CD8-positive, alpha-beta memory T cell (primary cell): ENCODE measurements around the gene ACTG1. TPM values are rescaled to one million over a fixed set of nuclear protein-coding genes. Genes with fewer than 3 reads are reported as not detected.
A peak's percentile ranks its signal among the peaks of the same experiment; 100 is the strongest.

Experiments
- CTCF ChIA-PET: fragments of 350-600 bp; sonication (Branson Sonifier 250); formaldehyde crosslinking; loops from one replicate; lab custom pipeline; 2021; ENCODE audit warnings: antibody characterized with exemption; lab: Charles Lee
- POLR2A ChIA-PET: fragments of 350-600 bp; sonication (Branson Sonifier 250); formaldehyde crosslinking; loops from one replicate; lab custom pipeline; 2021; ENCODE audit warnings: antibody characterized with exemption; lab: Charles Lee
- DNase-seq, 5 donors: peaks; one replicate each; pipeline versions ENCODE4 v3.0.0 to v3.0.0-alpha.2; 2020 to 2022; ENCODE audit warnings: mixed read lengths in 1 of 5
- H3K27ac ChIP-seq: one replicate; pipeline ENCODE4 v1.7.0; 2013; ENCODE audit warnings: low read depth, mild to moderate bottlenecking, low read length, moderate library complexity
- H3K27me3 ChIP-seq: 2 replicates; pipeline ENCODE4 v1.7.0; 2013; ENCODE audit warnings: low read length, mild to moderate bottlenecking; ENCODE audit not compliant: insufficient read depth, poor library complexity, severe bottlenecking
- H3K36me3 ChIP-seq: 2 replicates; pipeline ENCODE4 v1.7.0; 2013; ENCODE audit warnings: mild to moderate bottlenecking, low read length, moderate library complexity; ENCODE audit not compliant: insufficient read depth
- H3K4me1 ChIP-seq: 2 replicates; pipeline ENCODE4 v1.7.0; 2013; ENCODE audit warnings: mild to moderate bottlenecking, low read length, moderate library complexity; ENCODE audit not compliant: insufficient read depth
- H3K4me3 ChIP-seq: 2 replicates; pipeline ENCODE4 v1.7.0; 2013; ENCODE audit warnings: mild to moderate bottlenecking, low read length
- H3K9me3 ChIP-seq: 2 replicates; pipeline ENCODE4 v1.7.0; 2013; ENCODE audit warnings: mild to moderate bottlenecking, low read length
- H3K27ac Mint-ChIP-seq, 8 donors: one replicate each; pipeline ENCODE4 v1.8.0; 2020 to 2021; ENCODE audit warnings: mixed read lengths in 8 of 8, mild to moderate bottlenecking in 6 of 8, inconsistent platforms in 3 of 8, moderate library complexity in 3 of 8
- H3K27me3 Mint-ChIP-seq, 2 donors: one replicate each; pipeline ENCODE4 v1.8.0; 2020 to 2021; ENCODE audit warnings: mixed read lengths in 2 of 2, mild to moderate bottlenecking in 1 of 2, moderate library complexity in 1 of 2
- H3K36me3 Mint-ChIP-seq, 3 donors: one replicate each; pipeline ENCODE4 v1.8.0; 2020 to 2021; ENCODE audit warnings: mixed read lengths in 3 of 3, inconsistent platforms in 1 of 3, mild to moderate bottlenecking in 1 of 3
- H3K4me1 Mint-ChIP-seq, 3 donors: one replicate each; pipeline ENCODE4 v1.8.0; 2020 to 2021; ENCODE audit warnings: mixed read lengths in 3 of 3, inconsistent platforms in 1 of 3, mild to moderate bottlenecking in 1 of 3
- H3K4me3 Mint-ChIP-seq, 7 donors: one replicate each; pipeline ENCODE4 v1.8.0; 2020 to 2021; ENCODE audit warnings: mixed read lengths in 7 of 7, mild to moderate bottlenecking in 6 of 7, moderate library complexity in 4 of 7, inconsistent platforms in 2 of 7
- H3K9me3 Mint-ChIP-seq, 5 donors: one replicate each; pipeline ENCODE4 v1.8.0; 2020 to 2022; ENCODE audit warnings: mixed read lengths in 5 of 5, mild to moderate bottlenecking in 3 of 5, moderate library complexity in 2 of 5, inconsistent platforms in 1 of 5
- polyA plus RNA-seq: library from polyadenylated mRNA; unstranded; fragments of 300-500 nt; fragmentation: Illumina TruSeq; gene quantifications from one replicate; pipeline ENCODE4 v1.2.3, GENCODE V29; 2021
- total RNA-seq, 2 experiments: library from RNA; stranded (reverse); gene quantifications; one replicate each; pipeline ENCODE4 v1.2.3, GENCODE V29; 2021

The ACTG1 gene
- total and polyA plus RNA-seq, 3 experiments from 2014 or later: 1,950 to 5,190 (median 5,175) TPM

GRCh38 chr17:81537856-81538555 is 25.4 kb upstream of the ACTG1 start:
- H3K27ac ChIP-seq: no peak overlapping the region
- peak overlapping the region in 1 of 7 donors; percentile 52 for H3K4me3 Mint-ChIP-seq
- no peaks in the 10 kb centered on the region for H3K9me3 Mint-ChIP-seq
- peaks cover 6% of the 10 kb centered on the region for H3K27me3 ChIP-seq
- no peak overlapping the region for H3K4me3 ChIP-seq
- peaks cover 0 to 29% (median 2%) of the 10 kb centered on the region in 3 donors for H3K36me3 Mint-ChIP-seq
- CTCF ChIA-PET: interaction anchor here (1.1 kb wide), 1 partner anchor 19 kb away, joined by 4 read pairs; no protein-coding TSS in a partner anchor
- H3K36me3 ChIP-seq: no peaks in the 10 kb centered on the region
- no peaks in the 10 kb centered on the region for H3K9me3 ChIP-seq
- peaks cover 5 to 20% of the 10 kb centered on the region in 2 donors for H3K27me3 Mint-ChIP-seq
- no peak overlapping the region for H3K27ac Mint-ChIP-seq
- POLR2A ChIA-PET: no interaction called here
- no peaks in the 10 kb centered on the region for H3K4me1 ChIP-seq
- H3K4me1 Mint-ChIP-seq: peaks cover 0 to 1% (median 0%) of the 10 kb centered on the region in 3 donors
- no peak for DNase-seq

GRCh38 chr17:81537343-81537855 is 24.8 kb upstream of the ACTG1 start:
- H3K4me3 ChIP-seq: no peak overlapping the region
- H3K9me3 ChIP-seq: no peaks in the 10 kb centered on the region
- Mint-ChIP-seq H3K36me3 (peaks cover 0 to 23% (median 2%) of the 10 kb centered on the region in 3 donors), H3K4me3 (no peak overlapping the region), H3K27ac (no peak overlapping the region), H3K4me1 (peaks cover 0 to 1% (median 0%) of the 10 kb centered on the region in 3 donors), H3K9me3 (no peaks in the 10 kb centered on the region), H3K27me3 (peaks cover 5 to 20% of the 10 kb centered on the region in 2 donors)
- DNase-seq: peak in 1 of 5 donors; percentile 29
- H3K27ac ChIP-seq: no peak overlapping the region
- peaks cover 6% of the 10 kb centered on the region for H3K27me3 ChIP-seq
- ChIA-PET CTCF (interaction anchor here (1.1 kb wide), 1 partner anchor 19 kb away, joined by 4 read pairs; no protein-coding TSS in a partner anchor), POLR2A (no interaction called here)
- no peaks in the 10 kb centered on the region for H3K36me3 ChIP-seq
- no peaks in the 10 kb centered on the region for H3K4me1 ChIP-seq

- no peaks in the 10 kb centered on the region for H3K9me3 Mint-ChIP-seq
- DNase-seq: no peak
- no peaks in the 10 kb centered on the region for H3K36me3 ChIP-seq
- no peaks in the 10 kb centered on the region for H3K9me3 ChIP-seq
- ChIA-PET POLR2A (interaction anchor here (0.8 kb wide), 1 partner anchor 17 kb away, joined by 3 read pairs; no protein-coding TSS in a partner anchor), CTCF (interaction anchor here (1.1 kb wide), 1 partner anchor 18 kb away, joined by 4 read pairs; no protein-coding TSS in a partner anchor)
- H3K27ac Mint-ChIP-seq: peak overlapping the region in 1 of 8 donors; percentile 39
- peaks cover 6% of the 10 kb centered on the region for H3K27me3 ChIP-seq
- peaks cover 0 to 1% (median 0%) of the 10 kb centered on the region in 3 donors for H3K4me1 Mint-ChIP-seq
- H3K4me1 ChIP-seq: no peaks in the 10 kb centered on the region
- peaks cover 5 to 20% of the 10 kb centered on the region in 2 donors for H3K27me3 Mint-ChIP-seq
- no peak overlapping the region for H3K27ac ChIP-seq
- H3K36me3 Mint-ChIP-seq: peaks cover 0 to 18% (median 2%) of the 10 kb centered on the region in 3 donors
- no peak overlapping the region for H3K4me3 Mint-ChIP-seq
- H3K4me3 ChIP-seq: no peak overlapping the region
Measured at GRCh38 chr17:81536299-81537290, 24.0 kb upstream of the ACTG1 start.

- Mint-ChIP-seq H3K4me3 (no peak overlapping the region), H3K27ac (peak overlapping the region in 1 of 8 donors; percentile 39), H3K36me3 (peaks cover 0 to 9% (median 2%) of the 10 kb centered on the region in 3 donors), H3K27me3 (peaks cover 5 to 20% of the 10 kb centered on the region in 2 donors), H3K9me3 (no peaks in the 10 kb centered on the region), H3K4me1 (peaks cover 0 to 1% (median 0%) of the 10 kb centered on the region in 3 donors)
- ChIA-PET CTCF (no interaction called here), POLR2A (interaction anchor here (0.8 kb wide), 1 partner anchor 16 kb away, joined by 3 read pairs; no protein-coding TSS in a partner anchor)
- H3K27me3 ChIP-seq: peaks cover 6% of the 10 kb centered on the region
- no peaks in the 10 kb centered on the region for H3K9me3 ChIP-seq
- H3K27ac ChIP-seq: no peak overlapping the region
- no peak for DNase-seq
- no peaks in the 10 kb centered on the region for H3K4me1 ChIP-seq
- H3K36me3 ChIP-seq: no peaks in the 10 kb centered on the region
- H3K4me3 ChIP-seq: no peak overlapping the region
Measured at GRCh38 chr17:81535480-81536298, 23.1 kb upstream of the ACTG1 start.

GRCh38 chr17:81535007-81535328 is 22.4 kb upstream of the ACTG1 start:
- H3K27ac Mint-ChIP-seq: no peak overlapping the region
- H3K4me3 Mint-ChIP-seq: no peak overlapping the region
- H3K4me1 ChIP-seq: no peaks in the 10 kb centered on the region
- peaks cover 5 to 20% of the 10 kb centered on the region in 2 donors for H3K27me3 Mint-ChIP-seq
- H3K27me3 ChIP-seq: peaks cover 6% of the 10 kb centered on the region
- no peak overlapping the region for H3K27ac ChIP-seq
- no peak overlapping the region for H3K4me3 ChIP-seq
- no peaks in the 10 kb centered on the region for H3K9me3 Mint-ChIP-seq
- peaks cover 0 to 1% (median 0%) of the 10 kb centered on the region in 3 donors for H3K4me1 Mint-ChIP-seq
- peaks cover 0 to 4% (median 2%) of the 10 kb centered on the region in 3 donors for H3K36me3 Mint-ChIP-seq
- no peaks in the 10 kb centered on the region for H3K36me3 ChIP-seq
- POLR2A ChIA-PET: no interaction called here
- CTCF ChIA-PET: no interaction called here
- H3K9me3 ChIP-seq: no peaks in the 10 kb centered on the region
- no peak for DNase-seq

GRCh38 chr17:81534157-81535006 is 21.8 kb upstream of the ACTG1 start:
- Mint-ChIP-seq H3K9me3 (no peaks in the 10 kb centered on the region), H3K36me3 (peaks cover 0 to 2% (median 2%) of the 10 kb centered on the region in 3 donors), H3K27ac (no peak overlapping the region), H3K4me1 (peaks cover 0 to 1% (median 0%) of the 10 kb centered on the region in 3 donors), H3K27me3 (peaks cover 5 to 20% of the 10 kb centered on the region in 2 donors), H3K4me3 (no peak overlapping the region)
- H3K4me3 ChIP-seq: no peak overlapping the region
- no peak for DNase-seq
- peaks cover 6% of the 10 kb centered on the region for H3K27me3 ChIP-seq
- H3K27ac ChIP-seq: no peak overlapping the region
- no peaks in the 10 kb centered on the region for H3K9me3 ChIP-seq
- no peaks in the 10 kb centered on the region for H3K4me1 ChIP-seq
- H3K36me3 ChIP-seq: no peaks in the 10 kb centered on the region
- ChIA-PET CTCF (interaction anchor here (1.3 kb wide), 1 partner anchor 16 kb away, joined by 3 read pairs; no protein-coding TSS in a partner anchor), POLR2A (interaction anchor here (0.5 kb wide), 1 partner anchor 15 kb away, joined by 3 read pairs; no protein-coding TSS in a partner anchor)
